Neural progenitor cell (in vitro differentiated cells): ENCODE results near the gene TRNAU1AP.
"Not testable (repeated sequence)": the region's sequence is repeated elsewhere in the genome, so short reads cannot be mapped to it uniquely, and the experiment has no call there.

Experiments used
- CTCF ChIP-seq: fragments of 200-600 bp; sonication (generic); IDR thresholded peaks from 2 replicates; pipeline ENCODE4 v1.5.1; 2017; ENCODE audit warnings: antibody characterized with exemption, mild to moderate bottlenecking
- EZH2phosphoT487 ChIP-seq: fragments of 200-600 bp; sonication (generic); IDR thresholded peaks from 2 replicates; pipeline ENCODE4 v1.6.1; 2017; ENCODE audit warnings: antibody characterized with exemption

- TF ChIP-seq CTCF, EZH2phosphoT487: not testable (repeated sequence)
These were observed 11.4 kb upstream of the TRNAU1AP start for GRCh38 chr1:28541414-28542015.
